ENCODE measurements around the gene LYRM4. TPM values are rescaled to one million over a fixed set of nuclear protein-coding genes. Genes with fewer than 3 reads are reported as not detected.

LYRM4 gene
- total RNA-seq, 1 donor from 2014 or later = 22.4 TPM

DNA sequence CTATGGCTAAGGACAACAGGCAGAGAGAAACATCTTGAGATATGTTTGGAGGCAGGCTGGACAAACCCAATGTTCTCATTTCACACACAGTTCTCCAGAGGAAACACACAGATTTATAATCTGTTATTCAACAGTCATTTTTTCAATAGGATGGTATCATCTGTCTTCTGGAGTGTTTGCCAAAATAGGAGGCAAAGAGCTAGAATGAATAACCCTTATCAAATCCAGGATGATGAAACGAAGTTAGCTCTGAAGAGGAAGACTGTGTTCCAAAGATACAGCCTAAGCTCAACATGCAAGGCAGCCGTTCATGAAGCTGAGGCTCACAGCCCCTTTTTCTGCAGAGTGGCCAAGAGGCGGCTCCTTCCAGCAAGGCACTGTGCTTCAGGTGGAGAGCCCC lies 104.8 kb downstream of the LYRM4 start:
- no peak for DNase-seq
- intact Hi-C loops (cut with DNase I) = no loop called here

GRCh38 chr6:5153186-5153585 lies 107.6 kb downstream of the LYRM4 start:
- Histone ChIP-seq H3K27me3 (ENCODE audit: low read depth) (no peaks in the 10 kb centered on the region), H3K27ac (no peak overlapping the region), H3K36me3 (no peaks in the 10 kb centered on the region), H3K9me3 (no peaks in the 10 kb centered on the region), H3K4me1 (no peaks in the 10 kb centered on the region), H3K4me3 (no peak overlapping the region)
- no peak for TF ChIP-seq CTCF (IDR thresholded peaks at IDR 0.05)
- DNase-seq (no peak), ATAC-seq (no peak)
- intact Hi-C loops (cut with DNase I) = no loop called here

More for the DNA sequence above, 104.8 kb downstream of the LYRM4 start:
- no peak for ATAC-seq
- H3K27me3 ChIP-seq (ENCODE audit: low read depth) = no peaks in the 10 kb centered on the region
- no peaks in the 10 kb centered on the region for H3K9me3 ChIP-seq
- H3K4me3 ChIP-seq = no peak overlapping the region
- no peaks in the 10 kb centered on the region for H3K4me1 ChIP-seq
- H3K36me3 ChIP-seq = no peaks in the 10 kb centered on the region
- no peak overlapping the region for H3K27ac ChIP-seq
- TF ChIP-seq CTCF (IDR thresholded peaks at IDR 0.05) = no peak

- ATAC-seq (no peak), DNase-seq (no peak)
- H3K9me3 ChIP-seq = no peaks in the 10 kb centered on the region
- TF ChIP-seq CTCF (IDR thresholded peaks at IDR 0.05) = no peak
- no peak overlapping the region for H3K4me3 ChIP-seq
- intact Hi-C loops (cut with DNase I) = no loop called here
- H3K36me3 ChIP-seq = no peaks in the 10 kb centered on the region
- H3K27me3 ChIP-seq (ENCODE audit: low read depth) = no peaks in the 10 kb centered on the region
- no peaks in the 10 kb centered on the region for H3K4me1 ChIP-seq
- H3K27ac ChIP-seq = no peak overlapping the region
Observed at GRCh38 chr6:5152460-5152859, 108.3 kb downstream of the LYRM4 start.

- intact Hi-C loops (cut with DNase I) = no loop called here
- H3K27me3 ChIP-seq (ENCODE audit: low read depth) = no peaks in the 10 kb centered on the region
- H3K27ac ChIP-seq = no peak overlapping the region
- no peaks in the 10 kb centered on the region for H3K36me3 ChIP-seq
- no peak for DNase-seq
- no peaks in the 10 kb centered on the region for H3K9me3 ChIP-seq
- ATAC-seq = no peak
- no peak for TF ChIP-seq CTCF (IDR thresholded peaks at IDR 0.05)
- H3K4me3 ChIP-seq = no peak overlapping the region
- H3K4me1 ChIP-seq = no peaks in the 10 kb centered on the region
Observed at GRCh38 chr6:5151955-5152401, 108.8 kb downstream of the LYRM4 start.

DNA sequence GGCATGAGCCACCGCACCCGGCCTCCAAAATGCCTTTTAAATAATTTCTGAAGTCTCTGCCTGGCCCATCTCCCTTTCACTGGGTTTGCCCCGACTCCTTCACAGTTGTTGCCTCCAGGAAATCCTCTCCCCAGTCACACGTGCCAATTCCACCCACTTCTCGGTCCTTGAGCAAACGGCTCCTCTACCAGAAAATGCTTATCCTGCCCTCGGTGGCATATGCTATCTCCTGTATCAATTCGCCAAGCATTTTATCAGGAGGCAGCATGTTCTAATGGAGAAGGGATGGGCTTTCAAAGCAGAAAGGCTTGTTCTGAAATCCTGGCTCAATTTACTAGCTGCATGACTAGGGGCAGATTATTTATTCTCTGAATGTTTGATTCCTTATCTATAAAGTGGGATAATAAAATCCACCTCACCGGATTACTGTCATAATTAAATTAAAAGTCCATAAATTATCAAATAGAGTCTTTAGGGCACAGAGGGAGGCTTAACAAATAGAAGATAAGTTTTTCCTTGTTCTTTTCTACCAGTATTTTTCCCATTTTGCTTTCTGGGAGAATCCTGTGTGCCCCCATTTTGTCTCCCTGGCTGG lies 109.3 kb downstream of the LYRM4 start:
- Histone ChIP-seq H3K36me3 (no peaks in the 10 kb centered on the region), H3K4me3 (no peak overlapping the region), H3K27me3 (ENCODE audit: low read depth) (no peaks in the 10 kb centered on the region), H3K4me1 (no peaks in the 10 kb centered on the region), H3K9me3 (no peaks in the 10 kb centered on the region), H3K27ac (no peak overlapping the region)
- TF ChIP-seq CTCF (IDR thresholded peaks at IDR 0.05) = no peak
- ATAC-seq (no peak), DNase-seq (no peak)
- intact Hi-C loops (cut with DNase I) = no loop called here
